Measurements from ENCODE around the gene KRT20.
"Not testable (repeated sequence)": the region's sequence is repeated elsewhere in the genome, so short reads cannot be mapped to it uniquely, and the experiment has no call there.

KRT20 gene, protein sequence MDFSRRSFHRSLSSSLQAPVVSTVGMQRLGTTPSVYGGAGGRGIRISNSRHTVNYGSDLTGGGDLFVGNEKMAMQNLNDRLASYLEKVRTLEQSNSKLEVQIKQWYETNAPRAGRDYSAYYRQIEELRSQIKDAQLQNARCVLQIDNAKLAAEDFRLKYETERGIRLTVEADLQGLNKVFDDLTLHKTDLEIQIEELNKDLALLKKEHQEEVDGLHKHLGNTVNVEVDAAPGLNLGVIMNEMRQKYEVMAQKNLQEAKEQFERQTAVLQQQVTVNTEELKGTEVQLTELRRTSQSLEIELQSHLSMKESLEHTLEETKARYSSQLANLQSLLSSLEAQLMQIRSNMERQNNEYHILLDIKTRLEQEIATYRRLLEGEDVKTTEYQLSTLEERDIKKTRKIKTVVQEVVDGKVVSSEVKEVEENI

DNA sequence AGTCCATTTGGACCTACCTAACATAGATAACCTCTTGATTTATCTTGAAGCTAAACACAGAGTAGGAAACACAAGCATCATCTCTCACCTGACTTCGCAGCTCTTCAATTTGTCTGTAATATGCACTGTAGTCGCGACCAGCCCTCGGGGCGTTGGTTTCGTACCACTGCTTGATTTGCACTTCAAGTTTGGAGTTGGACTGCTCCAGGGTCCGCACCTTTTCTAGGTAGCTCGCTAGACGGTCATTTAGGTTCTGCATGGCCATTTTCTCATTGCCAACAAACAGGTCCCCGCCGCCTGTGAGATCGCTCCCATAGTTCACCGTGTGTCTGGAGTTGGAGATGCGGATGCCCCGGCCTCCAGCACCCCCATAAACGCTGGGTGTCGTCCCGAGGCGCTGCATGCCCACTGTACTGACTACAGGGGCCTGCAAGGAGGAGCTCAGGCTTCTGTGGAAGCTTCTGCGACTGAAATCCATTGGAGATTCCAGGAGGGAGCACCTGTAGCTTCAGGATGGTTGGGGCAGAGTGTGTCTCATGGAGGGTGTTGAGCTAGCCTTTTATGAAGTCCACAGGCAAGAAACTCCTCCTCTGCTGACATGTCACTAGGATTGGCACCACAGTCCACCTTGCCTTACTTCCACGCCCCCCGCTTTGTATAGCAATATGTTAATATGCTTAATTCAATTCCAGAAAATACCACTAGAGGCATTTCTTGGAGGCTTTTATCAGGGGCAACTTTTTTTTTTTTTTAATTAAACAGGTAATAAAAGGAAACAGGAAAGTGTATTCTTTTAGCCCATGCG is at the start of gene KRT20:
KRT20 (minus strand) TSS at position 535 of the 805 bp plus-strand sequence; CDS start at position 478, 57 bp downstream.
- DNase-seq (ENCODE audit: low read depth): peak; percentile 53

DNA sequence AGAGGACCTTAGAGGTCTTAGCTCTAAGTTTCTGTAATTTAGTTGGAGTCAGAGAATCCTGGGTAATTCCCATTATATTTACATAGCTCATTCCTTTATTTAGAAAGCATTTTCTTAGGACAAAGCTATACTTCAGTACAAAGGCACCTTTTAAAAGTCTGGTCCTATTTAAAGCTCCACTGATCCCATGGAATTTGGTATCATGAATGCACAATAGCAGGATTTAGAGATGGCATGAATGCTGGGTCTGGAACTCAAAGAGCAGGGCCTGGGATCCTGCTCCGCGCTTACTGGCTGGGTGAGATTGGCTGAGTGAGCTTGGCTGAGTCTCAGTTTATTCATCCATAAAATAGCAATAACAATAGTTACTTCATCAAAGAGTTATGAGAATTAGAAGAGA is 47.6 kb upstream of the KRT20 start:
- DNase-seq (ENCODE audit: low read depth): no peak

DNA sequence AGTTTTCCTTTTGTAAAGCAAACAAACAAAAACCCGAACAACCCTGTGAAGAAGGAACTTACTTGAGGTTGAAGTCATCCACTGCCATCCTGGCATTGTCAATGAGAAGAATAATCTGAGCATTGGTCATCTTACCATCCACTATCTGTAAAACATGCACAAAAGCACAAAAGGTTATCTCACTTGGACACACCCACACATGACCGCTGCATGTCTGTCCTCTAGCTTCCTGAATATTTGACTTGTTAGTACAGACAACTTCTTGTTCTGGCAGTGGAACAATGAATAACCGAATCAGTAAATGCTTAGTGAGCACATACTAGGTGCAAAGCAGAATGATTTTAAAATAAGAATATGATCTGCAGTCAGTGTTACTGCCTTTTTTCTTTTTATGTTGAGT is 46.3 kb upstream of the KRT20 start:
- DNase-seq (ENCODE audit: low read depth): no peak

DNA sequence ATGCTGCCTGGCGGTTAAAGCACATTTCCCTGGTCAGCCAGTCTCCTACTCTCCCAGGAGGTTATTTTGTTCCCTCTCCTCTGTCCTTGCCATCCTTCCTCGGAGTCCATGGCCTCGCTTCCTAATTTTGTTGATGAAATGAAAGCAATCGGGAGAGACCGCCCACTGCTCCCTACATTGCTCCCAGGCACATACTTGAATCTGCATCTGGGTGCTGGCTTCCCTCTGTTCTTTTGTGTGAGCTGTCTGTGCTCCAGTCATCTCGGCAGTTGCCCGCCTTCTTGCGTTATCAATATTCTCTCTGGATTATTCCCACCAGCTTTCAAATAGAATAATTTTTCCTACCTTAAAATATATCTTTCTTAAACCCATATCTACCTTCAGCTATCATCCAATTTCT is 41.3 kb upstream of the KRT20 start:
- DNase-seq (ENCODE audit: low read depth): no peak

DNA sequence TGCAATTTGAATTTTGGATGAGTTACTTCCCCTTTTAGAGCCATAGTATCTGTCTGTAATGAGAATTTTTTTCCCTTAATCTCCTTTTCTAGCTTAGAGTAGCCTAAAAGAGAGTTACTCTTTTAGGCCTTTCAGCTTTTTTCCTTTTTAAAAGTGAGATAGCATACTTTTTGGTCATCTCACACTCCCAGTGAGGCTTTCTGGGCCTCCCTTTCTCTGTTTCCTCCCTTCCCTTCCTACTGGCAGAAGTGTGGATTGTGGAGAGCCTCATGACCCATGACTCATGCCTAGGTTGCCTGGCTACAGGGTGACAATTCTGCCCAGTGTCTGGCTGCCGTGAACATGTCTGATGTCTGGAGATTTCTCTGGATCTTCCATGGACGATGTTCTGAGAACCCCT is 37.2 kb upstream of the KRT20 start:
- peak; percentile 91 for DNase-seq (ENCODE audit: low read depth)

DNA sequence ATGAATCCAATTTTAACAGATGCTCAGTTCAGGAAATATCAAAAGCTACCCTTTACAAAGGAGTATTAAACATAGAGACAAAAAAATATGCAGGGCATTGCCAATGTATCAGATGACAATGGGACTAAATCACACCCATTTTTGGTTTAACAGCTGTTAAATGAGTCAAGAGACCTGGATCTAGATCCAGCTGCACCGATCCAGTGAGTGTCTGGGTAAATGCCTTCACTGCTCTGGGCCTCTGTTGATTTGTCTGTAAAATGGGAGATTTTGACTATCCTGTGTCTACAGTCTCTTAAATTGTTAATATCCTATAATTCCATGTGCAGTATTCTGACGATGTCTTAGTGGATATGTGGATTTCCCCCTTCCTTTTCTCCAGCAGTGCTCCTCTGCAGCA is 36.0 kb upstream of the KRT20 start:
- DNase-seq (ENCODE audit: low read depth): no peak

DNA sequence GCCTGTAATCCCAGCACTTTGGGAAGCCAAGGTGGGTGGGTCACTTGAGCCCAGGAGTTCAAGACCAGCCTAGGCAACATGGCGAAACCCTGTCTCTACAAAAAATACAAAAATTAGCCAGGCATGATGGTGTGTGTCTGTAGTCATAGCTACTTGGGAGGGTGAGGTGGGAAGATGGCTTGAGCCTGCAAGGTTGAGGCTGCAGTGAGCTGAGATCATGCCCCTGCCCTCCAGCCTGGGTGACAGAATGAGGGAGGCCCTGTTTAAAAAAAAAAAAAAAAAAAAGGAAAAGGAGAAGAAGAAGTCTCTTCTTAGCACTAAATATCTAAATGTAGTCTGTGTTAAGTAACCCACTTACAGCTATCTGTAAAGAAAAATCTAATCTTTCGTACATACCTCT is 32.1 kb upstream of the KRT20 start:
- DNase-seq (ENCODE audit: low read depth): not testable (repeated sequence)

DNA sequence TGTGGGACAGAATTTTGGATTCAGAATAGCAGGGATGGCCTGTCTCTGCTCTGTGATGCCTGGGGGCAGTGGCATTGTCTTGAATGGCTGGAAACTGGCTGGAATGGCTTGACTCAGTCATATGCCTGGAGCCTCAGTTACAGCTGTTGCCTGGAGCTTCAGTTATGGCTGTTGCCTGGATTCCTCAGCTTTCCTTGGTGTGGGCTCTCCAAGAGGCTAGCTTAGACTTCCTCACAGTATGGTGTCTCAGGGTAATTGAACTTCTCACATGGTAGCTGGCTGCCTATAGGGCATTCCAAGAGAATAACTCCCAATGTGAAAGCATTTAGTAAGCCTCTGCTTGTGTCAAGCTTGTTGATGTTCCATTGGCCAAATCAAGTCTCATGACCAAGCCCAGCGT is 31.3 kb upstream of the KRT20 start:
- no peak for DNase-seq (ENCODE audit: low read depth)

DNA sequence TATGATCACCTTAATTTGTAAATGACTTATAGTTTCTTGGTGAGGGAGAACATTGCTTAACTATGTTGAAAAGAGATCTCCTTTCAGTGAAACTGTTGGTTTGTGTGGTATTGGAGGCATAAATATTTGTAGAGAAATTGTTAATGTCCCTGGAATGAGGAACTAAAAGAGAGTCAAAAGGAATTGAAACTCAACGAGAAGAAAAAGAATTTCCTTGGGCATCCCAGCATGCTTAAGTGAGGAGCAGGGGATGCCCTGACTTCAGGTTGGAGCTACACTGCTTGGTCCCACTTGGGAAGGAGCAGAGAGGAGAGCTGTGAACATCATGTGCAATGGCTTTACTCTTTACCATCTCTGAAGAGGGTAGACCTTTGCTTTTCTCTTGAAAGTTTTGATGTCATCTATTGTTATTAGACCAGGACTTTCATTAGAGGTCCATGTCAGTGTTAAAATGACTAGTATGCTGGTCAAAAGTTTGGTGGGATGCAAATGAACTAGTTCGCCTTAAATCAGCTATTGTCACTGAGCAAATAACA is 30.7 kb upstream of the KRT20 start:
- DNase-seq (ENCODE audit: low read depth): peak; percentile 64

DNA sequence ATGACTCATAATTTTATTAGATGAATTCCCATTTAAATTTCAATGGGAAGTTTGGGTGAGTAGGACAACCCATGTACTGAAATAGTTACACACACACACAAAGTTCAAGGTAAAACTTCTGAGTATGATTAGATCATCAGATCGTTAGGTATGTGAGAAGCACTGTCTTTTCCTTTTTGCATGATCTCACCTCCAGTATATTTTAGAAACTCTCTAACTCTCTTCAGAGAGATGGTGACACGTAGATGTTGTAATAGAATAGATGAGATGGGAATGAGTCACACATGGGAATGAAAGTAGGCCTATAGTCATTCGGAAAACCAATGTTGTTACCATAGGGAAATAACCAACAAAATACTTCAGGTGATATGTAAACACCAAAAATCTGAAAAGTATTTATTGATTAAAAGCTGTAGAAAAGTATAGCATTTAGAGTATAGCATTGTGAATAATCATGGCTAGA is 30.2 kb upstream of the KRT20 start:
- peak; percentile 99 for DNase-seq (ENCODE audit: low read depth)

DNA sequence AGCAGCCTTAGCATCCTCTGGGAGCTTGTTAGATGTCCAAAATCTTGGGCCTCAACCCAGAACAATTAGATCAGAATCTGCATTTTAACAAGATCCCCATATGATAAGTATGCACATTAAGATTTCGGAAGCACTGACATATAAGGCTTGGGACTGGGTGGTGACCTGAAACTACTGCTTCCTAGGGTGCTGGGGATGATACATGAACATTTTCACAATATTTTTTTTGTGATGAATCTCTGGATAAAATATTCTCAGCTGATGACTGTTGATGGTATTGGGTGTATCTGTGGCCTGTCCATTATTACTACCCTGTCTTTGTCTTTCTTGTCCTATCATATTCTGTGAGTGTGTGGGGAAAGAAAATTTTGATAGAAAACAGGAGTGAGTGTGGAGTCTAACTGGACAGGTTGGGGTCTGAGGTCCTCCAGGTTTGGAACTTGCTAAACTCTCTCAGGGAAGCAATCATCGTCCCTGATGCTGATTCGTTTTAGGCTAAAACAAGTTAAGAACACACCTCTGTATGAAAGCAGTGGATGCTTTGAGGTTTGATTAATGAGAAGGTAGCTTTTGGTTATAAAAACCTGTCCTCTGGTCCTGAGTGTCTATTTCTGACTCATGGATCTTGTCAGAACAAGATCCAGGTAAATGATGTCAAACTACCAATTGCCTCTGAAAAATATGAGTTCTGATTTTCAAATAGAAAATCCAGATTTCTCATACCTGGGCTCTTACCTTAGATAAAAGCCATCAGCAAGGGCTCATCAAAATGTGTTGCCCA is 29.2 kb upstream of the KRT20 start:
- DNase-seq (ENCODE audit: low read depth): no peak

DNA sequence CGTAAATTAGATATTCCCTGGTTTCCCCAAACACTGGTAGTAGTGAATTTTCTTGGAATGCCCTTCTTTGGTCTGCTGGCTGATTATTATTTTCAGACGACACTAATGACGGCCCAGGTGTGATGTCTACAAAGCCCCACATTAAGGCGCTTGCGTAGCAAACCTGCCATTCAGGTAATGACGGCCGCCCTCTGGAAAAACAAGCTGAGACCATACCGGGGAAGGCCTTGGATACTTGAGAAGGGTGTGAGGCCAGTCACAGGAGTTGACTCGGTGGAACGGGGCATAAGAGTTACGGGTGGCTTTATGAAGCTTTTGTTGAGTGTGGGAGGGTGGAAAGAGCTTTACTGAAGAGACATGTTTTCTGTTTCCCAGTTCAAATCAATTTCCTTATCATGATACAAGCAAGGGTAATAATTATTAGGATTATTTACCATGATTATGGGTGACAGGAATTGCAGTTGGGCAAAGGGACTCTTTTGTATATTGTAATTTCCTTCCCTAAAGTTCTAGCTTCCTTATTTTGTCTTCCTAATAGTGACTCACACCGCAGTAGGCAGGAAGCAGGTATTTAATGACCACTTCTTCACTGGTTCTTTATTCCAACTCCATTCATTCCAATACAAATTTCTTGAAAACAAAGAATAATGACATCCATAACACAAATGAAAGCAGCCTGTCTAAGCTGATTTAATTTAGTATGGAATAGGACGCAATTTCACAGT is 27.6 kb upstream of the KRT20 start:
- peak; percentile 33 for DNase-seq (ENCODE audit: low read depth)

DNA sequence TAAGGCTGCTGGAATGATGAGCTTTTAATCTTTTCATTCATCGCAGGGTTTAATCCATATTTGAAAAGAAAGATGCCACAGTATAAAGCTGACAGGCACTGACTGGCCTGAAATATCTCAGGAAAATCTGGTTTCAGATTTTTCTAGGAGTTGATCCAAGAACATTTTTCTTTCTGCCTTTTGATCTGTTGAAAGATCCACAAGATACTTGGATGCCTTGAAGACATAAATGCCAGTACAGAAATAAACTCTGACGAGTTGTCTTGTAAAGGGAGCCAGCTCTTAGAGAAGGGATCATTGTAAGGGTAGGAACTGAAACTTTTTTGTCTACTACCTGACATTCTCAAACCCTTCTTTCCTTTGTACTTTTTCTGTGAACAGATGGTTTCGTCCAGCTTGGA is 25.4 kb upstream of the KRT20 start:
- peak; percentile 26 for DNase-seq (ENCODE audit: low read depth)

DNA sequence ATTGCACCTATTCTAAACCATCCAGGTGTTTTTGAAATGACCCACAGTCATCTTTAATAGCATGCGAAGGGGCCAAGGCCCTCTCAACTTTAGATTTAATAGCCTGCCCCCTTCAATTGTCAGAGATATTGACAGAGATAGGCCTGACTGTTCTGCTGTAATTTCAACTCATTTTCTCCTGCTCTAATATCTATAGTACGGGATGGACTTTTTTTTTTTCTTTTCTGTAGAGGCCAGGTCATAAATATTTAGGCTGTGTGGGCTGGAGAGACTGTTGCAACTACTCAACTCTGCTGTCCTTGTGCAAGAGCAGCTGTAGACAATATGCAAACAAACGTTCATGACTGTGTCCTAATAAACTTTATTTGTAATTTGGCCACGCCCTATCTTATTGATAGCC is 24.7 kb upstream of the KRT20 start:
- DNase-seq (ENCODE audit: low read depth): peak; percentile 82

DNA sequence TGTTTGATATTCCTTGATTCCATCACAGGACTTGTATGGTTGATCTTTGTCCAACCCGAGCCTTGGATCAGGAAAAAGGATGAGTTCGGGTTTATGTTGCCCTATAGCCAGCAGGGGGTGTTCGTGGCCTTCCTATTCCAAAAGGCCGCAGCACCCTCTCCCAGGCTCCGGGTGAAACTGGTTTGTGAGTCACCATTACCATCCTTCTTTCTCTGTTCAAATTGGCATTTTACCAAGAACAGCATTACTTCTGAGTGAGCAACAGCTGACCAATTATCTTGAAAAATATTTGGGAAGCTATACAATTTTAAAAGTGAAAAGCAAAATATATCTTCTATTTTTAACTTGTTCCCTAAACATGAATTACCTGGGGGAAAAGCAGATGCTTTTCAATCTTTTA is 24.3 kb upstream of the KRT20 start:
- DNase-seq (ENCODE audit: low read depth): peak; percentile 100

DNA sequence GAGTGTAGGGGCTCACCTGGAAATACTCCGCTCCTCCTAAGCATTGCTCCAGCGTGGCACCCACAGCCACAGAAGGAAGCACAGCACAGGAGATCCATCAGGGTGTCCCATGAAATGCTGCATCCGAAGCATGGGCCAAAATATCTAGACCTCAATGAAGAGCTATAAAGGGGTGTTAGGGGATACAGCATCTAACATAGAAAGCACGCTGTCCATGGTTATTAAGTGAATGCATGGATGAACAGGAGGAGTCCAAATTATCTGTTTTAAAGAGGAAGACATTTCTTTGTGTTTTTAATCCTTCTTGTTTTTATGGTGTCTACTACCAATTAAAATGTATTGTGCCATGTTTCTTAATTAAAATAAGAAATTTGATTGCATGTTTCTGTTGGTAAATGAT is 21.6 kb upstream of the KRT20 start:
- DNase-seq (ENCODE audit: low read depth): no peak

DNA sequence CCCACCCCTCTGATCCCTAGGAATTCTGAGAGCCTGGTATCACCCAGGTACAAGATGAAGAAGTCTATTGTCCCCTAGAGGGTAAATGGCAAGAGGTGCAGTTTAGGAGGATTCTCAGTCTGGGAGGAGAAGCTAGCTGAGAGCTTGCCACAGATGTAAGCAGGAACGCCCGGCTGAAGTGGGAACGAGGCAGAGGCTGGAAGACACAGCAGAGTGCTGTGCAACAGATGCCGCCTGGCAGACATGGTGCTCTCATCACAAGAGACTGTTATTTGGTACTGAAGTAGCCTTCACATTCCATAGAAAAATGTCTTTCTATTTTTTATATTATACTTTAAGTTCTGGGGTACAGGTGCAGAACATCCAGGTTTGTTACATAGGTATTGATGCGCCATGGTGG is 20.3 kb upstream of the KRT20 start:
- DNase-seq (ENCODE audit: low read depth): no peak

DNA sequence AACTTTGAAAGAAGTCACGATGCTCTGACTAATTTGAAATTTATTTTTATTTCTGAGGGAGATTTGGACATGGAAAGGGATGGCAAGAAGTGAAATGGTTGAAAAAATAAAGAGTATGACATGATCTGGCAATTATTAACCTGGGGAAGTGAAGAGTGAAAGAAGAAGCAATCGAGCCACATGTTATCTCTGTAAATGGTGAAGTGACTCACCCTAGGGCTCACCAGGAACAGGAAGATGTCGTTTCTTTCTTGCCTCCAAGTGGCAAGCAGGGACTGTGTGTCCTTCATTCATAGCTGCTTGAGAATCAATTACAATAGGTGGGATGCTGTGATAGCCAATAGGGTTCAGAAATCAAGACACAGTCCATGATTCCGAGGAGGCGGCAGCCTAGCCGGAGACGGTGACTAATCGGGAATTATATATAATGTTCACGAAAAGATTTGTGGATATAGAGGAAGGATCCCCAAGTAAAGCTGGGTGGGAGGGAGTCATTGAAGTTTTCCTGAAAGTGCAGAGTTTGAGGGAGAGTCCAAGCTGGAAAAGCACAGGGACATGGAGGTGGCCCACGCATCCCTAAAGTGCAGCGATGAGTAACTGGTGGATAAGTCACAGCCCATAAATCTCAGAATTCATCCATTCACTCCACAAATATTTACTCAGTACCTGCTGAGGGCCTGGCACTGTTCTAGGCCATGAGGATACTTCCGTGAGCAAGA is 18.2 kb upstream of the KRT20 start:
- DNase-seq (ENCODE audit: low read depth): peak; percentile 91

DNA sequence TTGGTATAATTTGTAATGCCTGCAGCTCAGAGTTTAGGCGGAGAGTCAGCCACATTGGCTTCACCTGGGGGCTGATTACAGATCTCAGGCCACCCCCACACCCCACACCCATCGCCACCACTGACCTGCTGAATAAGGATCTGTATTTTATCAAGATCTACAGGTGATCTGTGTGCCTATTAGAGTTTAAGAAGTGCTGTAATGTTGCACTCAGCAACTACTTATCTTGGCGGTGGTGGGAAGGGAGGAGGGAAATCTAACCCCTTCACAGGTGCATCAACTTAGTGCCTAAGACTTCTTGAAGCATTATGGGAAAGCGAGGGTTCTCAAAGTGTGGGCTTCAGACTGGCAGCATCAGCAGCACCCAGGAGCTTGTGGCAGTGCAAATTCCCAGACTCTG is 17.5 kb upstream of the KRT20 start:
- DNase-seq (ENCODE audit: low read depth): no peak

DNA sequence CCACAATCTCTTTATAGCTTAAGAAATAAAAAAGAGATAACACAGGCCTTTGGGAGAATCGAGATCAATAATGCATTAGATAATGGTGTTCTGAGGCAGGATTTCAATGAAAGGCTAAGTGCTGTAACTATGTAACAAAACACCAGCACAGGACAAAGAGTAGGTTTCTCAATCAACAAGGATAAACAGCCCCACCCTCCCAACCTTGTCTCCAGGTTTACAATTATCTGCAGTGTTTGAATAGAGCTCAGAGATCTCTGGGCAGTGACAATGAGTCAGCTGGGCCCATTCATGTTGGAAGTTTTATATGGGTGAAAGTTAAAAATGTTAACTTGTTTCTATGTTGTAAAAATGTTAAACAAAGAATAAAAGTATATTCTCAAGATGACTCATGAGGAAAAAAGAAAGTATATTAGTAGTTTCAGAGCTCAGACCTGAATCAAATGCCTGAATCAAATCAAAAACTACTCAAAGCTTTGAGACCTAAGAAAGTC is 17.0 kb upstream of the KRT20 start:
- DNase-seq (ENCODE audit: low read depth): peak; percentile 64

Measured in ELR (cell line).